Stromal cell of bone marrow (primary cell): ENCODE results near the gene PARP9.
A peak's percentile ranks its signal among the peaks of the same experiment; 100 is the strongest.

ENCODE experiments used
- DNase-seq: peaks from one replicate; pipeline ENCODE4 v3.0.0-alpha.2; 2012; ENCODE audit warnings: low read depth

Gene PARP9

DNA sequence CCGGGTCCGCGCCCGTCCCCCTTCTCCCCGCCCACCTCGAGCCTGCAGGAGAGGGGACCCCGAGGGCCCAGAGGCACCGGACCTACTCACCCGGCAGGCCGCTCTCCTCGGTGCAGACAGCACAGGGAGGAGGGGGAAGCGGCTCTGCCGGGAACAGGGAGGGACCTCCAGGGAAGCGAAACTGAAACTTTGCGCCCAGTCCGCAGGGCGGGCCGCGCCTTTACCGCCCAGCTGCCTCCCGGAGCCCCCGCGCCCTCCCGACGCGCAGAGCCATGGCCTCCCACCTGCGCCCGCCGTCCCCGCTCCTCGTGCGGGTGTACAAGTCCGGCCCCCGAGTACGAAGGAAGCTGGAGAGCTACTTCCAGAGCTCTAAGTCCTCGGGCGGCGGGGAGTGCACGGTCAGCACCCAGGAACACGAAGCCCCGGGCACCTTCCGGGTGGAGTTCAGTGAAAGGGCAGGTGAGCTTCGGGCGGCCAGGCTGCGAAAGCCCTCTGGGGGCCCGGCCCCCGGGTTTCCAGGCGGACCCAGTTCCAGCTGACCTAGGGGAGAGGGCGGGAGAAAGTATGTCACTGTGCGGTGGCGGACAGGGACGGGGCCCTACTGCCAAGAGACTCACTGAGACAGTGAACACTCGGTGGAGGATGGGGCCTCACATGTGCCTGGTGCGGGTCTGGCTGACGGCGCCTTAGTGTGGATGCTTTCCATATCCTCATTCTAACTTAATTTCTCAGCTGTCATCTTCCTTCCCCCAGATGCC is at the start of gene PARP9, which contains the start of gene DTX3L:
PARP9 (minus strand) TSS at position 146 of the 758 bp plus-strand sequence. CDS start 4,680 bp downstream, outside the sequence.
DTX3L (plus strand) TSS at position 184 of the 758 bp plus-strand sequence; CDS start at position 273, 89 bp downstream.
- peak; percentile 70 for DNase-seq

DNA sequence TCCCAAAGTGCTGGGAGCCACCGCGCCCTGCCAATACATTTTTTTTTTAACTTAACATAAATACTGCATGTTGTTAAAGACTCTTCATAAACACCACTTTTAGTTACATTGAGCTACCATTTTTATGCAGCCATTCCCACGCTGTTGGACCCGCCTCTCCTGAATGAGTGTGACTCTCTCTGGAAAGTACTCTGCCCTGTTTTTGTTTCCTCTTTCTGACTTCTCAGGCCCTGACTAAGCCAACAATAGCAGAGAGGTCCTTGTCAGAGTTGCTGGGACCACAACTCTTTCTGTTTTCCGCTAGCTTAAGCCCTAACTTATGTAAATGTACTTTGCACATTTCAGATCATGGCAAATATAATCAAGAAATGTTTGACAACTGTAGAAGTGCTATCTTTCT is 48.6 kb upstream of the PARP9 start:
- no peak for DNase-seq

DNA sequence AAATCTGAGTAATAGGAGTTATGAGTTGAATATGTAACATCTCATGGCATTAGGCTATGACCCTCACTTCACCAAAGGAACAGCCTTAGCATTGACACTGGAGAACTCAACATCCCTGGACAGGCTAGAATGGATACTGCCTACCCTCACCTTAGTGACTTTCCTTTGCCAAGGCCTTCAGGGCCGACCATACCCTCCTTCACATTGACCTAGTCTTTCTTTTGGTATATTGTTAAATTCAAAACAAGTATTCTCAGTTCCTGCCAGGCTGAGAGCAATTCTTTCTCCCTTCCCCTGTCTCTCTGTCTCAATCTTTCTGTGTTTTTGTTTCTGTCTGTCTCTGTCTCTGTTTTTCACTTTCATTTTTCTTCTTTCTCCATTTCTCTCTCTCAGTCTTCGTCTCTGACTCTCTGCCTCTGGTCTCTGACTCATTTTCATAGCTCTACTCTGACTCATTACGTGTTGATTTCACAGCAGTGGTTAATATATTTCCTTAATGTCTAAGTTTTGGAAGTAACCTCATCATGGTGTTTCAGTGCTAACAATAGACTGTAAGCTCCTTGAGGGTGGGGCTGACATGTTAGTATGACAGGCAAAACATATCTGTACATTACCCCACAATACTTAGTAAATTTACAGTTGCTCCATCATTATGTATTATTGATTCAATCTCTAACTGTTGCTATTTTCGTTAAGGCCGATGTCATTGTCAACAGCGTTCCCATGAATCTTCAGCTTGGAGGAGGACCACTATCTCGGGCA is 45.9 kb upstream of the PARP9 start:
- DNase-seq, result peak; percentile 80

DNA sequence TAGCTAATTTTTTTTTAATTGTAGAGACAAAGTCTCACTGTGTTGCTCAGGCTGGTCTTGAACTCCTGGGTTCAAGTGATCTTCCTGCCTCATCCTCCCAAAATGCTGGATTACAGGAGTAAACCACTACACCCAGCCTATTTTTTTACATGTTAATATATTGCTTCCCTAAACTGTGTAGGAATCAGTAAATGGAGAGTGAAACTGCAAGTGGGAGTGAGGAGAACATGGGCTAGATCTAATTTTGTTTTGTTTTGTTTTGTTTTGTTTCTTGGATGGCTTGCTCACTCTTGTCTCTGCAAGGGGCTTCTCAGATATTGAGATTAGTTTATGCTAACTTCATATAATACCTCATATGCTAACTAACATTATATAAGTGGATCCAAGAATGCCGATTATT is 44.8 kb upstream of the PARP9 start:
- DNase-seq, result no peak

DNA sequence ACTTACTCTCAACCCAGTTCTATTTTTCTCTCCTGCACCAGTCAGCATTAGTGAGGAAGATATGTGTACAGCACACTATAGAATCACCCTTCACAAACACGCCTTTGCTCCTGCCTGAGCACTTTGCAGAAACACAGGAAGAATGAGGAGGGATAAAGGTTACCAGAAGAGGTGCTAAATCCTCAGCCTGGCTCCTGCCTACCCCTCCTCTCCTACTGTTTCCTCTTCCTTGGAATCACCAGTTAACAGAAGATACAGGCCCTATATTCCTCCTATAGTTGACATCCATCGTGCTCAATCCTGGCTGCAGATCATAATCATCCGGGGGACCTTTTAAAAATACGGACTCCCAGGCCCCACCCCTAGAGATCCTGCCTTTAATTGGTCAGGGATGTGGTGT is 42.2 kb upstream of the PARP9 start:
- DNase-seq, result no peak

DNA sequence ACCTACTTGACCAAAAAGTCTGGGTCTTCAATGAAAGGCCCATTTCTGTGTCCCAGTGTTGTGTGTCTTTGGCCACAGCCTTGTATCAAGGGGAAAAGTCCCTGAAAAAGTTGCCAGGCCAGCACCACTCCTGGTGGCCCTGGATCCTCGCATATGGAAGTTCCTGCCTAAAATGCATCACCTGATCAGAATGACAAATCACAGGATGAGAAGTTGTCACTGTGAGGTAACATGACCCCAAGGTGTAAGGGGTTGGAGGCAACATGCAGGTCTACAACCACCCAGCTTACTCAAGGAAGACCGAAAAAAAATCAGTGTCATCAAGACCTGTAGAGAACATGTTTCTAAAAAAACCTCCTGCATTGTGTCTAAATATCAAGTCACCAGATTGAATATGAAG is 39.0 kb upstream of the PARP9 start:
- DNase-seq, result no peak

DNA sequence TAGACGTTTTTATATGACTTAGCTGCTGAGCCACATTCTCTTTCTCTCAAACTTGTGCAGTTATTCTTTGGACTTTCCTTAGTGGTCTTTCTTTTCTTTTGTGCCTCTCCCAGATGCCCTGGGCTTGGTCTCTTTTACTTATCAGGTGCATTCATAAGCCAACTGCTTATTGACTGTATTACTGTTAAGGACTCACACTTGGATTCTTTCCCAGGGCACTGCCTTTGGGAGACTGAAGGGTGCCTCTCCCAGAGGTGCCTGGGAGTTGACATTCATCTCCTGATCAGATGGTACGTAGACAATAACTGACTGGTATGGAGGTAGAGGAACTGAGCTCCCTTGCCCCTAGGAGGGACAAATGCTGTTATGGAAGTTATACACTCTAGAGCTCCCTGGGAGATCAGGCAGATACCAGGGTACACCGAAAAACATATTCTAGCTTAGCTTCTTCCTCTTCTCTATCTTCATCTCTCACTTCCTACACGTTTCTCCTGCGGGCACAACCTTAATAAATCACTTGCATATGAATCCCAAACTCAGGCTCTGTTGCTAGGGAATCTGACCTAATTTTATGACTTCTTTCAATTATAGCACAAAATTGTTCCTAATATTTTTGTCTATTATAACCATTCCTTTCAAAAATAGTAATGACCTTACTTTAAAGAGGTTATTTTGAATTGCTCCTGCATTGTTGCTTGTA is 38.1 kb upstream of the PARP9 start:
- no peak for DNase-seq

DNA sequence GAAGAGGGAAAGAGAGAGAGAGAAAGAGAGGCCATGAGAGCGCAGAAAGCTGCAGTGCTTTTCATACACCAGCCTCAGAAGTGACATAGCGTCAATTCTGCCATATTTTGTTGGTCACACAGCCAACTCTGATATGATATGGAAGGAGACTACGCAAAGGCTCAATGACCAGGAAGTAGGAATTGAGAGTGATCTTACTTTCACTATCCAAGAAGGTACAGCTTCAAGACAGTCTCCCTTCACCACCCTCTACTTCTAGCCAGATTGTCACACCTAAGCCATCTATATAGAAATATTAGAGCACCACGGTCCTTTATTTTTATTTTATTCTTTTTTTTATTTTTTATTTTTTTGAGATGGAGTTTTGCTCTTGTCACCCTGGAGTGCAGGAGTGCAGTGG is 34.5 kb upstream of the PARP9 start:
- no peak for DNase-seq

DNA sequence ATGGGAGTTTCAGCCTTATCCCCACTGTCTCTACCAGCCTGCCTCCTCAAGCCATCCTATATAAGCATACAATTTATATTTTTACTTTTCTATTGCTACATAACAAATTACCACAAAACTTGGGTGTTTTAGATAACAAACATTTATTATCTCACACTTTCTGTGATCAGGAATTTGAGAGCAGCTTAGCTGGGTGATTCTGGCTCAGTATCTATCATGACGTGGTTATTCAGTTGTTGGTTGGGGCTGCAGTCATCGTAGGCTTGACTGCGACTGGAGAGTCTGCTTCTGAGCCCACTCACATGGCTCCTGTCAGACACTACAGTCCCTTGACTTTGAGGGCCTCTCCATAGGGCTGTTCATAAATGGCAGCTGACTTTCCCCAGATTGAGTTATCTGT is 34.1 kb upstream of the PARP9 start:
- DNase-seq, result no peak

DNA sequence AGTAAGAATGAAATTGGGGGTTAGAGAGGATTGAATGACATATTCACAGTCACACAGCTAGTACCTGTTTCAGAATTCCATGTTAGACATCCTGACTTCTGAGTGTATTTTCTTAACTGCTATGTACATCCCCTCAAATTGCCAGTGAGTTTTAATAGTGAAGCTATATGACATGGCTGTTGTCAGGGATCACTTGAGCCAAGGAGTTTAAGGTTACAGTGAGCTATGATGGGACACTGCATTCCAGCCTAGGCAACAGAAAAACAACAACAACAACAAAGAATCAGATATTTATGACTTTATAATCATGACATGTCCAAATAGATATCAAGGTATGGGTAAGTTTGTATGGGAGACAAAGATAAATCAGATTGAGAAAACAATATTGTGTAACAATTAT is 29.9 kb upstream of the PARP9 start:
- no peak for DNase-seq

DNA sequence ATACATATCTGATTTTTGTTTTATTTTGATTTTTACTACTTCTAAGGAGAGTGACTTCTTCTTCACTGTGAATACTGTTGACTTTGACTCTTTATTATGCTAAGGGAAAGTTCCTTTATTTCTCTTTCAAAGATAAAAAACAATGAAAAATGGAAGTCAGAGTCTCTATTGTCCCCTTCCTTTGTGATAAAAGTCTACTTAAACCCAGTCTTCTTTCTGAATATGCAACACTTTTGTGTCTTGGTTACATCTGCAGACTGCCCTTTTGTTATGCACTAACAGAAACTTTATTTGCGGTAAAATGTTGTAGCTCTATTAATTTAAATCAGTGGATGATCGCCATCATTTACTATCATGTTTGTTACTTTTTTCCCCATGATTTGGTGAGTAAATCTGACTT is 26.5 kb upstream of the PARP9 start:
- DNase-seq, result no peak

DNA sequence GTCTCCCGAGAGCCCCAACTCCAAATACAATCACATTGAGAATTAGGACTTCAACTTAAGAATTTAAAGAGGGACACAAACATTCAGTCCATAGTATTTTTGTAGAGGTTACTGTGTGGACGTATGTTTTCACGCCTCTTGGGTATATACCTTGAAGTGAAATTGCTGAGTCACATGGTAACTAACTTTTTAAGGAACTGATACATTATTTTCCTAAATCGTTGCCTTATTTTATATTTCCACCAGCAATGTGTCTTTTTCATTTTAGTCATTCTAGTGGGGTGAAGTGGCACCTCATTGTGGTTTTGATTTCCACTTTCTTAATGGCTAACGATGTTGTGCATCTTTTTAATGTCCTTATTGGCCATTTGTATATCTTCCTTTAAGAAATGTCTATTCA is 25.2 kb upstream of the PARP9 start:
- no peak for DNase-seq

DNA sequence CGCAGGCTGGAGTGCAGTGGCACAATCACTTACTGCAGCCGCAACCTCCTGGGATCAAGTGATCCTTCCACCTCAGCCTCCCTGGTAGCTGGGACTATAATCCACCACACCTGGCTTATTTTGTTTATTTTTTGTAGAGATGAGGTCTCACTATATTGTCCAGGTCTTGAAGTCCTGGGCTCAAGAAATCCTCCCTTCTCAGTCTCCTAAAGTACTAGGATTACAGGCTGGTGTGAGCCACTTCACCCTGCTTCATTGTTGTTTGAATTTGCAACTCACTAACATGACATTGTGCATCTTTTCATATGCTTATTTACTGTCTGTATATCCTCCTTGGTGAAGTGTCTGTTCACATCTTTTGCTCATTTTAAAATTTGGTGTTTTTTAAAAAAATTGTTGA is 23.5 kb upstream of the PARP9 start:
- no peak for DNase-seq

DNA sequence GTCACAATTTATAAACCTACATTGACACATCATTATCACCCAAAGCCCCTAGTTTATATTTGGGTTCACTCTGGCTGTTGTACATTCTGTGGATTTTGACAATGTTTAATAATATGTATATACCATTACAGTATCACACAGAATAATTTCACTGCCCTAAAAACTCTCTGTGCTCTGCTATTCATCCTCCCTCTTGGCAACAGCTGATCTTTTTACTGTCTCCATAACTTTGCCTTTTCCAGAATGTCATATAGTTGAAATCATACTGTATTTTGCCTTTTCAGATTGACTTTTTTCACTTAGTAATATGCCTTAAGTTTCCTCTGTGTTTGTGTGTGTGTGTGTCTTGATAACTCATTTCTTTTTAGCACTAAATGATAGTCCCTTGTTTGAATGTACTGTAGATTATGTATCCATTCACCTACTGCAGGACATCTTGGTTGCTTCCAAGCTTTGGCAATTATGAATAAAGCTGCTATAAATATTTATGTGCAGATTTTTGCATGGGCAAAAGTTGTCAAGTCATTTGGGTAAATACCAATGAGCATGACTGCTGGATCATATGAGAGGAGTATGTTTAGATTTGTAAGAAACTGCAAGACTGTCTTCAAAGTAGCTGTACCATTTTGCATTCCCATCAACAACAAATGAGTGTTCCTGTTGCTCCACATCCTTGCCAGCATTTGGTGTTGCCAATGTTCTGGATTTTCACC is 22.8 kb upstream of the PARP9 start:
- no peak for DNase-seq

DNA sequence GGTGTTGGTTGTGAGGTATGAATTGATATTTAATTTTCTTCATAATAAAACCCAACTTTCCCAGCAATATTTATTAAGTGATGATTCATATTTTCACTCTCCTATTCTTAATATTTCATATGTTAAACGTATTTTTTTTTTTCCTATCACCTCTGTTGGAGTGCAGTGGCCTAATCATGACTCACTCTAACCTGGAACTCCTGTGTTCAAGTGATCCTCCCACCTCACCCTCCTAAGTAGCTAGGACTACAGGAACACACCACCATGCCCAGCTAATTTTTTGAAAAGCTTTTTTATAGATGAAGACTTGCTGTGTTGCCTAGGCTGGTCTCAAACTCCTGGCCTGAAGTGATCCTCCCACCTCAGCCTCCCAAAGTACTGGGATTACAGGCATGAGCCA is 22.0 kb upstream of the PARP9 start:
- no peak for DNase-seq

DNA sequence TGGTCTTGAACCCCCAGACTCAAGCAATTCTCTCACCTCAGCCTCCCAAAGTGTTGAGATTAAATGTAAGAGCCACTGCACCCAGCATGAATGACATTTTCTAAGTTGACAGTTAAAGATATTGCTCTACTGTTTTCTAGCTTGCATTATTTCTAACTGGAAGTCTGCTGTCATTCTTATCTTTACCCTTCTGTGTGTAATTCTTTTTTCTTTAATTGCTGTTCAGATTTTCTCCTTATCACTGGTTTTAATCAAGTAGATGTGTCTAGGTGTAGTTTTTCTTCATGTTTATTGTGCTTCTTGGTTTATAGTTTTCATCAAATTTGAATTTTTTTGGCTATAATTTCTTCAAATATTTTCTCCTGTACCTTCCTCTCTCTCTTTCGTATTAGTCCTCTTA is 18.3 kb upstream of the PARP9 start:
- DNase-seq, result no peak

DNA sequence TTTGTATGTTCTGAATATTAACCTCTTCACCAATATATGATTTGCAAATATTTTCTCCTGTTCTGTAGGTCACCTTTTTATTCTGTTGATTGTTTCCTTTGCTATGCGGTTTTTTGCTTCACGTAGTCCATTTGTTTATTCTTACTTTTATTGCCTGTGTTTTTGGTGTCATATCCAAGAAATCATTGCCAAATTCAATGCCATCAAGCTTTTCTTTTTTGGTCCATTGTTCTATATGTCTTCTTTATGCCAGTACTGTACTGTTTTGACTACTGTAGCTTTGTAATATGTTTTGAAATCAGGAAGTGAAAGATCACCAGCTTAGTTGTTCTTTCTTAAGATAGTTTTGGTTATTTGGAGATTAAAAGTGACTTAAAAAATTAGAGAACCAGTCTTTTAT is 17.5 kb upstream of the PARP9 start:
- DNase-seq, result no peak

DNA sequence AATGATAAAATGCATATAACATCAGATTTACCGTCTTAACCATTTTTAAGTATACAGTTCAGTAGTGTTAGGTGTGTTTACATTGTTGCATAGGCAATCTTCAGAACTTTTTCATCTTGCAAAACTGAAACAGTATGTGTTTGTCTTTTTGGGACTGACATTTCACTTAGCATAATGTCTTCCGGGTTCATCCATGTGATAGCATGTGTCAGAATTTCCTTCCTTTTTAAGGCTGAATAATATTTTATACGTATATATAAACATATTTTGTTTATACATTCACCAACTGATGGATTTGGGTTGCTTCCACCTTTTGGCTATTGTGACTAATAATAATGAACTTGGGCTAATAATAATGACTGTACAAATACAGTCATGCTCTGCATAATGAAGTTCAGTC is 16.4 kb upstream of the PARP9 start:
- no peak for DNase-seq

DNA sequence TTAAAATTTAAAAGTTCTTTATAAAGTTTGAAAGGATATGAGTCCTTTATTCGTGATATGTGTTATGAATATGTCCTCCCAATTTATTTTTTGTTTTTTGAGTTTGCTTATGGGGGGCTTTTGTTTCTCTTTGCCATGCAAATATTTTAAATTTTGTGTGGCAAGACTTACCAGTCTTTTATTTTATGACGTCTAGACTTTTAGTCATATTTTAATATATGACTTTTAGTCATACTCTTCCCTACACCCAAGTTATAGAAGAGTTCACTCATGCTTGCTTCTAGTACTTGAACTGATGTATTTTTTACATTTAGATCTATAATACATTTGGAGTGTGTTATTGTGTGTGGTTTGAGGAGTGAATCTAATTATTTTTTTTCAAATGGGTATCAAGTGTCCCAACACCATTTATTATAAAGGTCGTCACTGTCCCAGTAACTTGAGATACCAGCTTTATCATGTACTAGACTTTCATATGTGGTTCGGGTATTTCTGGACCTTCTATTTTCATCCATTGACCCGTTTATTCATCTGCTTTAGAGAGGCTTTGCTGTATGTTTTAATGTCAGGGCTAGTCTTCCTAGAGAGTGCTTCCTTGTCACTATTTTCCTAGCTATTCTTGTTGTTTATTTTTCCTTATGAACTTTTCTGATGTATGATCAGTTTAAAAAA is 14.1 kb upstream of the PARP9 start:
- no peak for DNase-seq

DNA sequence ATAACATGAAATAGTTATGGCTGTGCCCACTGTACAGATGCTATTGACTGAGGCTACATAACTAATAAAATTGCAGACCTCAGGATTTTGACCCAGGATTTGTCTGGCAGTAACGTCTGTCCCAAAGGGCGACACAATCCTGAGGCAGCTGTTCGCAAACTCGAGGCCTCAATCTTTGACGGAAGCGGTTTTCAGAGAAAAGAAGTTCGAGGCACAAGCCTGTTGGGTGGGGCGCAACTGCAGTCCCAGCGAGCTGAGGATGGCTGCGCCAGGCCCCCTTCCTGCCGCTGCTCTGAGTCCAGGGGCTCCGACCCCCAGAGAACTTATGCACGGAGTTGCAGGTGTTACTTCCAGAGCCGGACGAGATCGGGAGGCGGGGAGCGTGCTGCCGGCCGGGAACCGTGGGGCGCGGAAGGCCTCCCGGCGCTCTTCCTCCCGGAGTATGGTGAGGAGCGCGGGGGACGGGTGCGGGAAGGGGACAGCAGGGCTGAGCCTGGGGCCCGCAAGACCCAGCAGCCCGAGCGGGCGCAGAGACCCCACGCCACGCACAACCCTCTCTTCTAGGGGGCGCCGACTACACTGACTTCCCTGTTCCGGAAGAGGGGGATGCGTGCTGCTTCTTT is 13.4 kb upstream of the PARP9 start, which contains the start of gene PARP15:
PARP15 (plus strand) TSS at position 242 of the 623 bp plus-strand sequence; CDS start at position 260, 18 bp downstream.
- DNase-seq, result no peak
